Diencephalon (tissue), 1 donor: ENCODE results near the gene EIPR1. TPM values are rescaled to one million over a fixed set of nuclear protein-coding genes. Genes with fewer than 3 reads are reported as not detected.

ENCODE experiments used
- total RNA-seq: library from RNA; depleted of rRNA; stranded (reverse); fragments of >200 nt; gene quantifications from one replicate; pipeline ENCODE4 v1.2.3, GENCODE V29; 2014

The EIPR1 gene
- total RNA-seq: 42.2 TPM

GRCh38 chr2:3377612-3378432 lies at the start of gene EIPR1:
EIPR1 (minus strand) TSS chr2:3377818; CDS start chr2:3377689, 129 bp downstream.

GRCh38 chr2:3379647-3380534 lies 2.3 kb upstream of the EIPR1 start, which contains the start of gene TRAPPC12:
TRAPPC12 (plus strand) TSS chr2:3379694; CDS start chr2:3387624, 7,930 bp downstream.

Other genes with a start within 250 kb of the EIPR1 start
- gene TRAPPC12, start 1.9 kb upstream of the EIPR1 start, total RNA-seq: 72.7 TPM
- 11.5 TPM for gene ADI1, start 141.7 kb upstream of the EIPR1 start, total RNA-seq
- 18.7 TPM for gene RNASEH1, start 180.5 kb upstream of the EIPR1 start, total RNA-seq
- 838 TPM for gene RPS7, start 197.4 kb upstream of the EIPR1 start, total RNA-seq
- gene COLEC11, start 217.3 kb upstream of the EIPR1 start, total RNA-seq: 1.2 TPM